PC-9 (cell line): ENCODE results near the gene SCARF2. TPM values are rescaled to one million over a fixed set of nuclear protein-coding genes. Genes with fewer than 3 reads are reported as not detected.
A peak's percentile ranks its signal among the peaks of the same experiment; 100 is the strongest.

Source experiments
- BruUV-seq: library from RNA; stranded (reverse); fragments of 400-500 nt; replicated peaks from 2 replicates; lab custom pipeline; 2021; lab: Mats Ljungman, UMichigan
- CTCF ChIA-PET: fragments of 300-600 bp; sonication (Branson Sonifier 250); formaldehyde crosslinking; loops from one replicate; lab custom pipeline; 2022; ENCODE audit warnings: antibody characterized with exemption; lab: Charles Lee
- POLR2A ChIA-PET: fragments of 300-600 bp; sonication (Branson Sonifier 250); formaldehyde crosslinking; loops from one replicate; lab custom pipeline; 2022; ENCODE audit warnings: antibody characterized with exemption; ENCODE audit not compliant: unreplicated experiment; lab: Charles Lee
- DNase-seq, 2 experiments: peaks; one replicate each; pipeline versions ENCODE4 v3.0.0 to v3.0.0-alpha.2; 2015 to 2022; ENCODE audit warnings: mixed read lengths in 1 of 2
- H2AFZ ChIP-seq: fragments of 200-600 bp; sonication (generic); 2 replicates; pipeline ENCODE4 v1.8.1; 2017; ENCODE audit warnings: antibody characterized with exemption
- H3F3A ChIP-seq: fragments of 200-600 bp; sonication (generic); 2 replicates; pipeline ENCODE4 v1.8.1; 2017; ENCODE audit warnings: antibody characterized with exemption, mild to moderate bottlenecking, low read depth; ENCODE audit not compliant: insufficient read depth
- H3K27ac ChIP-seq: fragments of 200-600 bp; sonication (generic); 2 replicates; pipeline ENCODE4 v1.6.1; 2016; ENCODE audit warnings: mixed run types
- H3K27me3 ChIP-seq: fragments of 200-600 bp; sonication (generic); 2 replicates; pipeline ENCODE4 v1.6.1; 2016; ENCODE audit warnings: low read depth, mixed run types; ENCODE audit not compliant: insufficient read depth
- H3K36me3 ChIP-seq: fragments of 200-600 bp; sonication (generic); 2 replicates; pipeline ENCODE4 v1.6.1; 2016; ENCODE audit warnings: low read depth, mixed run types
- H3K4me1 ChIP-seq: fragments of 200-600 bp; sonication (generic); replicated peaks from 2 replicates; pipeline ENCODE4 v1.6.1; 2016; ENCODE audit warnings: mixed run types; ENCODE audit not compliant: insufficient read depth
- H3K4me2 ChIP-seq: fragments of 200-600 bp; sonication (generic); 2 replicates; pipeline ENCODE4 v1.6.1; 2017; ENCODE audit warnings: mixed run types
- H3K4me3 ChIP-seq: fragments of 200-600 bp; sonication (generic); 2 replicates; pipeline ENCODE4 v1.6.1; 2016; ENCODE audit warnings: mixed run types
- H3K79me2 ChIP-seq: fragments of 200-600 bp; sonication (generic); 2 replicates; pipeline ENCODE4 v1.6.1; 2017; ENCODE audit warnings: low read depth, mixed run types
- H3K9me2 ChIP-seq: fragments of 200-600 bp; sonication (generic); 2 replicates; pipeline ENCODE4 v1.8.1; 2017; ENCODE audit warnings: mild to moderate bottlenecking; ENCODE audit not compliant: insufficient read depth
- H3K9me3 ChIP-seq: fragments of 200-600 bp; sonication (generic); 2 replicates; pipeline ENCODE4 v1.8.1; 2016; ENCODE audit warnings: low read depth; ENCODE audit not compliant: insufficient read depth
- H4K20me1 ChIP-seq: fragments of 200-600 bp; sonication (generic); 2 replicates; pipeline ENCODE4 v1.8.1; 2017; ENCODE audit not compliant: insufficient read depth
- CTCF ChIP-seq: fragments of 200-600 bp; sonication (generic); conservative IDR thresholded peaks from 2 replicates; pipeline ENCODE4 v1.6.1; 2017; ENCODE audit warnings: mixed run types, antibody characterized with exemption, mild to moderate bottlenecking, moderate library complexity
- EZH2 ChIP-seq: fragments of 200-600 bp; sonication (generic); IDR thresholded peaks from 2 replicates; pipeline ENCODE4 v1.8.0; 2017; ENCODE audit warnings: antibody characterized with exemption, low read depth
- intact Hi-C: fragments of 100-400 bp; cut with micrococcal nuclease; formaldehyde crosslinking; loops from one replicate; pipeline ENCODE4 v1.10.0; 2022; ENCODE audit not compliant: unreplicated experiment
- total RNA-seq: library from RNA; stranded (reverse); gene quantifications from 2 replicates; pipeline ENCODE4 v1.2.3, GENCODE V29; 2021

The SCARF2 gene
- total RNA-seq, 1 experiment from 2014 or later: 0.52 TPM

DNA sequence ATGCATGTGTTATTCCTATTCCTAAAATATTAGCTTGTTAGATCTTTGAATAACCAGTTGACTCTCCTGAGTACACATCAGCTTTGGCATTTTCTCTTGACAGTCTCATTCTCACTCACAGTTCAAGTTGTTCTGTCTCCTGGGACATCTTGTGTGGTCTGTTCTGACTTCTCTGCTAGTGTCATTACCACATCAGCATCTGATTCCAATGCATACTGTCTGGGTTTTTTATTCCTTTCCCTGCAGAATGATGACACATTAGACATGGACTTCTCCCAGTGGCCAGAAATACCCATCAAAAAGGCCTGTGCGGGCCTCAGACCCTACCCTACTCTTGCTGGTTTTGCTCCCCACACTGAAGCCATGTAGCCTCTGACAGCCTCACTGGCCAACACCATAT, 41.0 kb downstream of the SCARF2 start:
- TF ChIP-seq EZH2 (no peak), CTCF (no peak)
- no peak for DNase-seq
- Histone ChIP-seq H3K36me3 (no peaks in the 10 kb centered on the region), H3K9me3 (no peaks in the 10 kb centered on the region), H3K4me2 (no peak overlapping the region), H3K4me3 (no peak overlapping the region), H4K20me1 (no peaks in the 10 kb centered on the region), H3F3A (no peaks in the 10 kb centered on the region), H2AFZ (no peak overlapping the region), H3K27me3 (no peaks in the 10 kb centered on the region), H3K9me2 (no peaks in the 10 kb centered on the region), H3K4me1 (no peaks in the 10 kb centered on the region), H3K79me2 (no peaks in the 10 kb centered on the region), H3K27ac (no peak overlapping the region)
- ChIA-PET POLR2A (interaction anchor here (0.6 kb wide), 1 partner anchor 12 kb away, joined by 6 read pairs; no protein-coding TSS in a partner anchor), CTCF (no interaction called here)
- BruUV-seq: no TSS peak
- intact Hi-C loops: no loop called here

GRCh38 chr22:20395907-20396287, 41.7 kb downstream of the SCARF2 start:
- Histone ChIP-seq H3F3A (no peaks in the 10 kb centered on the region), H3K36me3 (no peaks in the 10 kb centered on the region), H3K9me2 (no peaks in the 10 kb centered on the region), H3K4me1 (no peaks in the 10 kb centered on the region), H3K4me3 (no peak overlapping the region), H3K79me2 (no peaks in the 10 kb centered on the region), H3K9me3 (no peaks in the 10 kb centered on the region), H3K4me2 (no peak overlapping the region), H3K27me3 (no peaks in the 10 kb centered on the region), H3K27ac (no peak overlapping the region), H2AFZ (no peak overlapping the region), H4K20me1 (no peaks in the 10 kb centered on the region)
- DNase-seq: no peak
- intact Hi-C loops: no loop called here
- CTCF ChIA-PET: no interaction called here
- no peak for TF ChIP-seq CTCF
- TF ChIP-seq EZH2: no peak
- POLR2A ChIA-PET: interaction anchor here (0.6 kb wide), 1 partner anchor 13 kb away, joined by 6 read pairs; no protein-coding TSS in a partner anchor
- BruUV-seq: no TSS peak

GRCh38 chr22:20395181-20395906, 42.3 kb downstream of the SCARF2 start:
- H3K4me3 ChIP-seq: peak overlapping the region; percentile 66; the same call in 1 of the 2 replicates
- intact Hi-C loops: no loop called here
- ChIA-PET CTCF (no interaction called here), POLR2A (no interaction called here)
- no peak overlapping the region for H3K27ac ChIP-seq
- H3K27me3 ChIP-seq: no peaks in the 10 kb centered on the region
- TF ChIP-seq CTCF (no peak), EZH2 (no peak)
- H3K79me2 ChIP-seq: no peaks in the 10 kb centered on the region
- H3F3A ChIP-seq: no peaks in the 10 kb centered on the region
- no peaks in the 10 kb centered on the region for H3K9me3 ChIP-seq
- H4K20me1 ChIP-seq: no peaks in the 10 kb centered on the region
- H3K36me3 ChIP-seq: no peaks in the 10 kb centered on the region
- no peak for DNase-seq
- no peaks in the 10 kb centered on the region for H3K9me2 ChIP-seq
- no peaks in the 10 kb centered on the region for H3K4me1 ChIP-seq
- H2AFZ ChIP-seq: no peak overlapping the region
- peak overlapping the region; percentile 82 for H3K4me2 ChIP-seq
- BruUV-seq: no TSS peak
